T-helper 22 cell (primary cell): ENCODE results near the gene PLPPR5.
"Not testable (repeated sequence)": the region's sequence is repeated elsewhere in the genome, so short reads cannot be mapped to it uniquely, and the experiment has no call there.

Experiments
- DNase-seq: peaks from one replicate; pipeline ENCODE4 v3.0.0-alpha.2; 2020; ENCODE audit warnings: low read depth

PLPPR5 gene

DNA sequence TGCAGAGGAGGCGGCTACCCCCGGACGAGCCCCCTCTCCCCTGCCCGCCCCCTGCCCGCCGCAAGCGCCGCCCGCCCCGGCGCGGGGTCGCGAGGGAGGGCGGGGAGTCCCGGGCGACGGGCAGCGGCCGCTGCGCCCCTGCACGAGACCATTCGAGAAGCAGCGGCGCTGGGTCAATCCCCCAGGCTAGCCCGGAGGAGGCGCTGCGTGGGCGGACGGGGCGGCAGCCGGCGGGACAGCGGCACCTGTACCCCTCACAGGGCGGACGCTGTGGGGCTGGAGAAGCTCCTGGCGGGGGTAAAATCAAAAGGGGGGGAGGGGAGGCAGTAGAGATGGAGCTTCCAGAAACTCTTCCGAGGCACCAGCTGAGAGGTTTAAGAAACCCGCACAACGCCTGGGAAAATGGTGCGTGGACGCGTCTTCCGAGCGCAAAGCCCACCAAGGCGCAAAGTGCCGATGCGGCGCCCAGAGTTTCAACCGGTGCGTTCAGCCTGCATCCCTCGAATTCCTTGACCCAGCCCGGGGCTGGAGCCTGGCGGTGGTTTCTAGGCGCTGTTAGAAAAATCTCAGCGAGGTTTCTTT, at the start of gene PLPPR5:
Gene PLPPR5, minus strand, starts transcription at position 1 of the 582 bp plus-strand sequence. CDS start 190 bp downstream, outside the sequence.
- DNase-seq = no peak

GRCh38 chr1:99051611-99052283, 47.1 kb upstream of the PLPPR5 start:
- DNase-seq = no peak

DNA sequence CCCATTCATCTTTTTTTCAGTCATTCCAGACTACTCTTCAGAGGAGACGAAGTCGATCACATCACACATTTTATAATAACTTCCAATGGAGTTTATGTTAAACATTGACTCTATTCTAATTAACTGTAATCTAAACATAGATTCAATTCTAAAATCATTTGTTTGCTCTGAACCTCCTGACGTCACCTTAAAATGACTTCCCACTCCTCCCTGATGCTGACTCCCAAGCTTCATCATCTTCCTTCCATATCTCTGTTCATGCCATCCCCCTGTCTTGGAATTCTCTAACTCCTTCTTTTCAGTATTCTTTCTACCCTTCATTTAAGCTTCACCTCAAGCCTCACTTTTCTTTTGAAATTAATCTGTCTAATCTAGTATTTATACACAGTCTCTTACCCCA, 45.1 kb upstream of the PLPPR5 start:
- no peak for DNase-seq

DNA sequence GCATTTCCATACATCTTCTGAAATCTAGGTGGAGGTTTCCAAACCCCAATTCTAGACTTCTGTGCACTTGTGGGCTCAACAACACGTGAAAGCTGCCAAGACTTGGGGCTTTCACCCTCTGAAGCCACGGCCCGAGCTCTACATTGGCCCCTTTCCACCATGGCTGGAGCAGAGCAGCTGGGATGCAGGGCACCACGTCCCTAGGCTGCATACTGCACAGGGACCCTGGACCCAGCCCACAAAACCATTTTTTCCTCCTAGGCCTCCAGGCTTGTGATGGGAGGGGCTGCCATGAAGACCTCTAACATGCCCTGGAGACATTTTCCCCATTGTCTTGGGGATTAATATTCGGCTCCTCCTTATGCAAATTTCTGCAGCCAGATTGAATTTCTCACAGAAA, 32.1 kb upstream of the PLPPR5 start:
- DNase-seq = not testable (repeated sequence)

GRCh38 chr1:99018313-99018712, 13.7 kb upstream of the PLPPR5 start:
- DNase-seq = no peak

- DNase-seq = no peak
Measured at GRCh38 chr1:99017655-99018054, 13.0 kb upstream of the PLPPR5 start.

DNA sequence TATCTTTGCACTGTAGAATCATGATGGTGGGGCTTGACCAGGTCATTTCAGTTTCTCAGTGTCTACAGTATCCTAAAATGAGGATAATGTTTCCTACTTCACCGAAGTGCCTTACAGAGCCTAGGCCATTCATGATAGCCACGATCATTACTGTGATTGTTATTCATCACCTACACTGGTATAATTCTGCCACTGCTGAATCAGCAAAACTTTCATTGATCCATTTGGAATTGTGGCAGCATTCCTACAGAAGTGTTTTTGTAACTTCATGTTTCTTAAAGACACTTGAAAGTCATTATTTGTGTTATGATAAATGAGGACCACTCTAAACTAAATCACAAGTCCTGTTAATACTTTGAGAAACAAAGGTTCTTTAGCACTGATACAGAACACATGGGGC, 6.0 kb upstream of the PLPPR5 start:
- DNase-seq = no peak

- DNase-seq = no peak
Measured at GRCh38 chr1:99007366-99007765, 2.7 kb upstream of the PLPPR5 start.

GRCh38 chr1:99005537-99005942, 879 bp upstream of the PLPPR5 start:
- DNase-seq = no peak

DNA sequence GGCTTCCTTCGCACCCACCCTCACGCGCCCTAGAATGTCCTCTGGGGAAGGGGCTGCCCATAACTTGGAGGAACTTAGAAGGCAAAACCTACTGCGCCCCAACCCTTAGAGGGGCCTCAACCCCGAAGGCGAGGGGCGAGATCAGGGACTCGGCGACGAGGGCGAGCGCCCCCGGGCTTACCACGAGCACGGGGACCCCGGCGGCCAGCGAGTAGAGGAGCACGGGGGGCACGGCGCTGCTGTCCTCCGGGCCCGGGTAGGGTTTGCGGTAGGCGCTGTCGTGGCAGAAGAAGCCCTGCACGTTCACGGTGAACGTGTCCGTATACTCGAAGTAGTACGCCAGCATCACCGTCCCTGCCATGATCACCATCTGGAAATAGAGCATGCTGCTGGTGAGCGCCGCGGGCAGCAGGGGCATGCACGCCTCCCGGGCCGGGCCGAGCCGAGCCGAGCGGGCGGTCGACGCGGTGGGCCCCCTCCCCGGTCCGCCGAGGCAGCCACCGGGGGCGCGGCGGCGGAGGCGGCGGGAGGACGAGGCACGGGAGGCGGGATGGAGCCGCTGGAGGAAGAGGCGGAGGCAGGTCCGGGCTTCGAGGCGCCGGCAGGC, 304 bp downstream of the PLPPR5 start:
- no peak for DNase-seq

DNA sequence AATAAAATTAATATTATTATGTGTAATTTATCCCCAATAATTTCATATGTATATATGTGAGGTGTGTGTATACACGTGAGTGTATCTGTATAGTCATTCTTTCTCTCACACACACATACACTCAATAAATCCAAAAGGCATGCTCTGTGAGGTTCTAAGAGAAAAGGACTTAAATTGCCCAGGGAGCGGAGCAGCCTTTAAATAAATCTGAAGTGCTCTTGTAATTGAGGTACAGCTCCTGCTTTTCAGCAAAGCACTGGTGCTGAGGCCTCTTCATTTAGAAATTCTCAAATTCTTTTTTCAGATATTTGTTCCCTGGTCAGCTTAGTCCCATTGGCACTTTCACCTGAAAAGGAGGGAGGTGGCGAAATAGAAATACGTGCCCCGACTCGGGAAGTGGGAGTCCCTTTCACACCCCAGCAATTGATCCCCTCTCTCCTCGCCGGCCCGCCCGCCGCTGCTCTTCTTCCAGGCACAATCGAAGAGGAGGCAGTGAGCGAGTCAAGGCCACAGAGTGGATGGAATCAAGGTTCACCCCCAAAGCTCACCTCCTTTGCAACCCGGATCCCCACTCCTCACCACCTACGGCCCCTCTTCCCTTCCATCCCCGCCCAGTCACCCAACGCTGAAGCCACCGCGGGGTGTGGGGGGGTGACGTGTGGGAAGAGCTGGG, 944 bp downstream of the PLPPR5 start:
- no peak for DNase-seq

- DNase-seq = no peak
Measured at GRCh38 chr1:98992844-98993243, 11.8 kb downstream of the PLPPR5 start.

DNA sequence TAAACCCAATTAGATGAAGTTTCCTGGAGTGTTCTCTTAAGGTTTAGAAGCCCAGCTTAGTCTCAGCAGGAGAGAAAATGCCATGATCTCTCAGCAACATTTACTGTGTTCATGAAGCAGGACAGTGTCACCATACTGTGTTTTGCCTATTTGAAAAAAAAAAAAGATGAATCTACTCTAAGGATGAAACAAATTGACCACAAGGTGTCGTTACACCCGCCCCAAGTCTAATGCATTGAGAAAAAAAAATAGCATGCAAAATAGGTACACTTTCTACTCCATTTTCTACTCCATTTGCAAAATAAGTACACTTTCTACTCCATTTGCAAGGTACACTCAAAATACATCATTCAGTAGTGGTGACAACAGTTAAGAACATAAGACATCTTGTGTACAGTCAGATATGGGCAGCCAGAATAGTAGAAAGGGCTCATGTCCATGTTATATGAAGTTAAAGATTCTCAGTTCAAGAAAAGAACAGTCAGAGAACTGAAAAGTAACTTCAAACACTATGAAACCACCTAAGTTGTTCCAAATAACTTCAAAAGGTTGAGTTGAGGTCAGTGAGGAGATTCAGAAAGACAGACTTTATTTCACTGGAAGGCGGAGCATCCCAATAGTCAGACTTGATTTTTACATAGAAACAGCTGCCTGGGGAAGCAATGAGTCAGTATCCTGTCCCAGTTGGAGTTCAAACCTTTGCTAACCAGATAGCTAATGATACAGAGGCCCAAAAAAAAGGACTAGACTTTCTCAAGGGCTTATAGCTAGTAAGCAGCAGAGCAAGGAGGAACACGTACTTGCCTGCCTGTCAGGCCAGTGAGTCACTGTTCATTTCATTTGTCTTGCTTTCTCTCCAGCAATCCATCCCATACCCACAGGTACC, 13.3 kb downstream of the PLPPR5 start:
- DNase-seq = no peak

GRCh38 chr1:98989556-98989907, 15.1 kb downstream of the PLPPR5 start:
- no peak for DNase-seq

DNA sequence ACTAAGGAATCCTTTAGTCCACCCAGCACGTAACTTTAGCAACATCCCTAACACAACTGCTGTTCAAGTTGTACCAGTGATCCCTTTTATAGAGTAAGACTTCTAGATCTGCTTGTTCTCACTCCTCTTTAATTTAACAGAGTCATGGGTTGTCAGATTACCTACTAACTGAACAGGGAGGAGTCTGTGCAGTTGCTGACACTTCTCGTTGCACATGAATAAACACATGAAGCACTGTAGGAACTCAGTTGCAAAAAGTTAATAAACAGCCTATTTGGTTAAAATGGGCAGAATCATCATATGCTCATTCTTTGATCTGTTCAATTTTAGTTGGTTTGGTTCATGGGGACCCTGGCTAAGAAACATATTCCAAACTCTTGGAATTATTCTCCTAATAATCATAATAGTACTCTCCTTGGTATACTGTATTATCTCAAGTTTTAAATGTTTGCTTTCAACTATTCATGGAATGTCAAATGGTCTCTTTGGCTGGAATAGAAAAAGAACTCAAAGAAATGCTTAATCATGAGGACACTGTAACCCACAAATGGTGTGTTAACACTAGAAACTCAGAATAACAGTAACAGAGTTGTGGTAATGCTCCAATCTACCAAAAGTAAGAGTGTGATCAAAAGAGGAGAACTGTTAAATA, 15.6 kb downstream of the PLPPR5 start:
- DNase-seq = no peak

DNA sequence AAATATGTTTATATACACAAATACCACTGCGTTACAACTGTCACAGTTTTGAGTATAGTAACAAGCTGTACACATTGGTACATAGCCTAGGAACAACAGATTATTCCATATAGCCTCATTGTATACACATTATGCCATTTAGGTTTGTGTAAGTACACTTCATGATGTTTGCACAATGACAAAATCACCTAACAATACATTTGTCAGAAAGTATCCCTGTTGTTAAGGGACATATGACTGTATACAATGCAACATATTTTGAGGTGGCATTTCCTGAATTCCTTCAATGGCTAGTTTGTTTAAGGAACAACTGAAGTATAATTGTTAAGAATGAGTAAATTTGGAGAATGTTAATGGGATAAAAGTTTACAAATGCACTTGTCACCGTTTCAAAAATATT, 19.0 kb downstream of the PLPPR5 start:
- DNase-seq = no peak

DNA sequence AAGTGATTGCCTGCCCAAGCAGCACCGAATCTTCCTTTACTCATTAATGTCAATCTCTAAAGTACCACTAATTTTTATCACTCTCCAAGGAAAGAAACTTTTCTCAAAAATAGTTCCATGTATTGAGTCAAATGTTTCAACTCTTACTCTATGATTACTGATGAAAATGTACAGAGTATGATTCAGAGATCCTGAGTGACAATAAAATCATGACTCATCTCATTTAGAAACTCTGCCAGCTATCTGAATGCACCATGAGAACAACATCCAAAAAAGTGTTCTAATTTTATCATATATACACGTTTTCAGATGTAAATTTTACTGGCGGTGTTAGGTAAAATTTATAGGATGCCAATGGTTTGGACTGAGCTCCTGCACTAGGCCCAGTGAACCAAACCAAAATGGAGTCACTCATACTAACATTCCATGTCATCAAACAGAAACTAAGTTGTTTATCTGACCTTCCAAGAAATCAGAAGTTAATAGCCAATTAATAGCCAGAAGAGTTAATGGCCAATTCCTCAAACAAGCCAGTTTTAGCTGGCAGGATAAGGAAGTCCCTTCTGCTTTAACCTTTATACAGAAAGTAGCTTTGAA, 22.6 kb downstream of the PLPPR5 start:
- DNase-seq = no peak

- no peak for DNase-seq
Measured at GRCh38 chr1:98979463-98979862, 25.2 kb downstream of the PLPPR5 start.

DNA sequence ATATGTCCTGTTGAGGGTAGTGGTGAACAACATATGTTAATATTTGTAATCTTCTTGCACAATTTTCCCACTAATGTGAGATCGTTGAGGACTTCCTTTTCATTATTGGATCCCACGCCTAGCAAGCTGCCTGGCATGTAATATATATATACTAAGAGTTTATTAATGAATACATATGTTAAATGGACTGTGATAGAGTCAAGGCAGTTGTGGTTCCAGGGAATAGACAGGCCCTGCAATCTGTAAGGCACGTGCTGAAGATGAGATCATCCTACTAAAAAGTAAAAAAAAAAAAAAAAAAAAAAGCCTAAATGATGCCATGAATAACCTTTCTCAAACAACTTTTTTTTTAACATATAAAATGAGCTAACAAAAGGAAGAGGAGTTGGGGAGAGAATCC, 28.9 kb downstream of the PLPPR5 start:
- DNase-seq = no peak

DNA sequence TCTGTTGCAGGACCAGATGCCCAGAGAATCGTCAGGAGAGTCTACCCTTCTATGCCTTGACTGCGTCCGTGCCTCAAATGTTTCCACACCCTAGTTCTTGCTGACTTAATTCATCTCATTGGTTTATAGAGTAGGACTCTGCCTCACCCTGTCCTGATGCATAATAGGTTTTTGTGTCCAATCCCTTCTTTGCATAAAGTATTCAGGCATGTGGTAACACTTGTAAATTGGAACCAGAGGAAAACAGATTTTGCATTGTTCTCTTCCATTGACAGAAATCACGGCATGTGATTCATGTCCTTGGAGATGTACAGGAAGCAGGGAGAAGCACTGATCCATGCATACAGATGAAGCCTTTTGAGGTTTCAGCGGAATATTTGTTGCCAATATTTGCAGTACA, 29.5 kb downstream of the PLPPR5 start:
- no peak for DNase-seq

DNA sequence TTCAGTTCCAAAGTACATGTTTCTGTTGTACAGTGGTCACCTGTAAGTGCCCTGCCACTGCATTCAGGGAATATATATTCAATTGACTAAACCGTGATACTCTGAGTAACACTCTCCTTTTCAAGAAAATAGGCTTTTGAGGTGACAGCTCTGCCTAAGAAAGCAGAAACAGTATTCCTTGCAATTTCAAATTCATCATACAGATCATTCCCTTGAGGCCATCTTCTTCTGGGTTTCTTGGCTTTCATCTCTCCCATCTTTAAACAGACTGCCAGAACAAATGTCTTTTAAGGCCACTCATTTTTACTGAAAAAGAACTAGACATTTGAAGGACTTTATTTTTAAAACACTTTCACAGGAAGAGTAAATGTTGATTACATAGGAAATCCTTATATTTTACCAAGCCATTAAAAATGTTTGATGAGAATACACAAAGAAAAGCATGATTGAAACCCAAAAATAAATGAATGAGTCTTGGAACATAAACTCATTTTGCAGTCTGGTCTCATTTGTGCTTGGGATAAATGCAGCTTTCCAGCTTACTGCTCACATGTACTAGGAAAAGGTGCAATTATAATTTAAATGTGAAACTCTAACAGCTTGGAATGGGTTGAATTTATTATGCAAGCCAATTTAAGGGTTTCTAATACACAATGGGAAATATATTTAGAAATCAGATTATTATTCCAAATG, 34.7 kb downstream of the PLPPR5 start:
- DNase-seq = no peak
